Chondrocyte (in vitro differentiated cells): Measurements from ENCODE around the gene MRPL52. TPM values are rescaled to one million over a fixed set of nuclear protein-coding genes. Genes with fewer than 3 reads are reported as not detected.

Experiments
- DNase-seq: peaks from one replicate; pipeline ENCODE4 v3.0.0; 2021; ENCODE audit warnings: mixed read lengths, low spot score
- H3K27ac Mint-ChIP-seq: one replicate; pipeline ENCODE4 v1.8.0; 2021; ENCODE audit warnings: mild to moderate bottlenecking, moderate library complexity, mixed read lengths; ENCODE audit not compliant: unreplicated experiment
- H3K27me3 Mint-ChIP-seq: 2 replicates; pipeline ENCODE4 v1.8.0; 2021; ENCODE audit warnings: low read depth, mixed read lengths
- H3K36me3 Mint-ChIP-seq: 2 replicates; pipeline ENCODE4 v1.8.0; 2021; ENCODE audit warnings: low read depth, mixed read lengths
- H3K4me1 Mint-ChIP-seq: 2 replicates; pipeline ENCODE4 v1.8.0; 2021; ENCODE audit warnings: low read depth, mild to moderate bottlenecking, mixed read lengths
- H3K4me3 Mint-ChIP-seq: one replicate; pipeline ENCODE4 v1.8.0; 2021; ENCODE audit warnings: mild to moderate bottlenecking, moderate library complexity, mixed read lengths; ENCODE audit not compliant: unreplicated experiment
- H3K9me3 Mint-ChIP-seq: 2 replicates; pipeline ENCODE4 v1.8.0; 2021; ENCODE audit warnings: low read depth, mixed read lengths
- CTCF ChIP-seq: fragments of 200-600 bp; sonication (generic); IDR thresholded peaks from 2 replicates; pipeline ENCODE4 v1.5.0; 2021; ENCODE audit warnings: antibody characterized with exemption, mild to moderate bottlenecking, moderate library complexity
- total RNA-seq: library from RNA; stranded (reverse); gene quantifications from 3 replicates; pipeline ENCODE4 v1.2.1, GENCODE V29; 2021

Gene MRPL52
- total RNA-seq, 1 donor from 2014 or later: 71.5 TPM

- Mint-ChIP-seq H3K4me1 (peaks cover 22% of the 10 kb centered on the region), H3K36me3 (peaks cover 3% of the 10 kb centered on the region), H3K27me3 (no peaks in the 10 kb centered on the region), H3K9me3 (no peaks in the 10 kb centered on the region), H3K4me3 (no peak overlapping the region), H3K27ac (peak overlapping the region; percentile 0)
- no peak for DNase-seq
- no peak for TF ChIP-seq CTCF
These were observed 54.5 kb downstream of the MRPL52 start for GRCh38 chr14:22884076-22884737.

Other genes with a start within 250 kb of the MRPL52 start
- 248 to 266 TPM (median 253 TPM) in 3 replicates for gene DAD1, start 240.7 kb upstream of the MRPL52 start, total RNA-seq
- 52.1 to 89.9 TPM (median 88.0 TPM) in 3 replicates for gene ABHD4, start 231.6 kb upstream of the MRPL52 start, total RNA-seq
- not detected in 3 replicates for gene OR6J1, start 185.5 kb upstream of the MRPL52 start, total RNA-seq
- gene OXA1L, start 63.2 kb upstream of the MRPL52 start, total RNA-seq: 75.7 to 78.1 TPM (median 77.2 TPM) in 3 replicates
- gene SLC7A7, start 14.5 kb upstream of the MRPL52 start, total RNA-seq: 0.46 to 1.5 TPM (median 1.5 TPM) in 3 replicates
- gene MMP14, start 6.7 kb downstream of the MRPL52 start, total RNA-seq: 486 to 1,030 TPM (median 987 TPM) in 3 replicates
- 124 to 168 TPM (median 167 TPM) in 3 replicates for gene LRP10, start 41.9 kb downstream of the MRPL52 start, total RNA-seq
- 0.10 TPM in 1 of 3 replicates, not detected in the others for gene REM2, start 53.3 kb downstream of the MRPL52 start, total RNA-seq
- gene RBM23, start 89.3 kb downstream of the MRPL52 start, total RNA-seq: 51.3 to 72.0 TPM (median 53.1 TPM) in 3 replicates
- gene PRMT5, start 99.5 kb downstream of the MRPL52 start, total RNA-seq: 42.0 to 59.5 TPM (median 50.4 TPM) in 3 replicates
- gene HAUS4, start 127.2 kb downstream of the MRPL52 start, total RNA-seq: 27.6 to 35.2 TPM (median 29.3 TPM) in 3 replicates
- gene AJUBA, start 152.7 kb downstream of the MRPL52 start, total RNA-seq: 56.5 to 124 TPM (median 124 TPM) in 3 replicates
- 6.0 to 7.6 TPM (median 6.0 TPM) in 3 replicates for gene C14orf93, start 180.3 kb downstream of the MRPL52 start, total RNA-seq
- 151 to 207 TPM (median 172 TPM) in 3 replicates for gene PSMB5, start 205.0 kb downstream of the MRPL52 start, total RNA-seq
- gene PSMB11, start 212.3 kb downstream of the MRPL52 start, total RNA-seq: not detected in 3 replicates
- 9.3 to 10.6 TPM (median 10.2 TPM) in 3 replicates for gene CDH24, start 227.6 kb downstream of the MRPL52 start, total RNA-seq